ENCODE results near the gene NSMCE1.

Gene NSMCE1

GRCh38 chr16:27224741-27225300 is 43.8 kb downstream of the NSMCE1 start:
- Histone ChIP-seq H3K27me3 (ENCODE audit: control insufficient read depth, insufficient read depth, low read length) (no peaks in the 10 kb centered on the region), H3K9ac (no peak overlapping the region), H3K27ac (no peak overlapping the region), H3K4me2 (ENCODE audit: low read length) (no peak overlapping the region), H3K79me2 (no peaks in the 10 kb centered on the region), H2AFZ (no peak overlapping the region), H3K4me1 (peaks cover 3% of the 10 kb centered on the region), H3K36me3 (ENCODE audit: control insufficient read depth, insufficient read depth, low read length) (no peaks in the 10 kb centered on the region), H3K9me3 (ENCODE audit: control insufficient read depth, low read length) (no peaks in the 10 kb centered on the region), H3K4me3 (ENCODE audit: low read depth, low read length) (no peak overlapping the region)
- TF ChIP-seq CTCF (IDR thresholded peaks at IDR 0.05) = no peak

- Histone ChIP-seq H3K9ac (no peak overlapping the region), H2AFZ (no peak overlapping the region), H3K4me3 (ENCODE audit: low read depth, low read length) (no peak overlapping the region), H3K27ac (no peak overlapping the region), H3K79me2 (no peaks in the 10 kb centered on the region), H3K4me2 (ENCODE audit: low read length) (no peak overlapping the region), H3K4me1 (peaks cover 3% of the 10 kb centered on the region), H3K36me3 (ENCODE audit: control insufficient read depth, insufficient read depth, low read length) (no peaks in the 10 kb centered on the region), H3K27me3 (ENCODE audit: control insufficient read depth, insufficient read depth, low read length) (no peaks in the 10 kb centered on the region), H3K9me3 (ENCODE audit: control insufficient read depth, low read length) (no peaks in the 10 kb centered on the region)
- no peak for TF ChIP-seq CTCF (IDR thresholded peaks at IDR 0.05)
These were observed 44.3 kb downstream of the NSMCE1 start for GRCh38 chr16:27224271-27224737.

- no peak overlapping the region for H3K4me2 ChIP-seq (ENCODE audit: low read length)
- H3K79me2 ChIP-seq = no peaks in the 10 kb centered on the region
- H3K27ac ChIP-seq = no peak overlapping the region
- no peak overlapping the region for H2AFZ ChIP-seq
- H3K9me3 ChIP-seq (ENCODE audit: control insufficient read depth, low read length) = no peaks in the 10 kb centered on the region
- no peaks in the 10 kb centered on the region for H3K36me3 ChIP-seq (ENCODE audit: control insufficient read depth, insufficient read depth, low read length)
- peaks cover 3% of the 10 kb centered on the region for H3K4me1 ChIP-seq
- no peak overlapping the region for H3K4me3 ChIP-seq (ENCODE audit: low read depth, low read length)
- no peak overlapping the region for H3K9ac ChIP-seq
- no peak for TF ChIP-seq CTCF (IDR thresholded peaks at IDR 0.05)
- no peaks in the 10 kb centered on the region for H3K27me3 ChIP-seq (ENCODE audit: control insufficient read depth, insufficient read depth, low read length)
These were observed 44.9 kb downstream of the NSMCE1 start for GRCh38 chr16:27223701-27224100.

GRCh38 chr16:27223226-27223610 is 45.4 kb downstream of the NSMCE1 start:
- no peak overlapping the region for H3K9ac ChIP-seq
- peaks cover 3% of the 10 kb centered on the region for H3K4me1 ChIP-seq
- no peak overlapping the region for H3K4me2 ChIP-seq (ENCODE audit: low read length)
- H2AFZ ChIP-seq = no peak overlapping the region
- no peaks in the 10 kb centered on the region for H3K27me3 ChIP-seq (ENCODE audit: control insufficient read depth, insufficient read depth, low read length)
- no peak overlapping the region for H3K4me3 ChIP-seq (ENCODE audit: low read depth, low read length)
- no peaks in the 10 kb centered on the region for H3K9me3 ChIP-seq (ENCODE audit: control insufficient read depth, low read length)
- H3K27ac ChIP-seq = no peak overlapping the region
- no peak for TF ChIP-seq CTCF (IDR thresholded peaks at IDR 0.05)
- H3K79me2 ChIP-seq = no peaks in the 10 kb centered on the region
- no peaks in the 10 kb centered on the region for H3K36me3 ChIP-seq (ENCODE audit: control insufficient read depth, insufficient read depth, low read length)

Measured in parathyroid adenoma (tissue), 2 donors.